ENCODE results near the gene FAM161A.

GRCh38 chr2:61882850-61883249 lies 29.0 kb upstream of the FAM161A start:
- TF ChIP-seq POLR2A (IDR thresholded peaks at IDR 0.05): no peak
- TF ChIP-seq CTCF (IDR thresholded peaks at IDR 0.05): no peak
